LoVo (cell line): ENCODE data around the gene CAPN10.

Experiments
- DNase-seq: peaks from one replicate; pipeline ENCODE4 v3.0.0-alpha.2; 2016; ENCODE audit warnings: low spot score

Gene CAPN10

GRCh38 chr2:240564561-240565332 lies 21.8 kb upstream of the CAPN10 start:
- DNase-seq, result no peak

GRCh38 chr2:240565333-240566202 lies 21.0 kb upstream of the CAPN10 start:
- peak; percentile 93 for DNase-seq

- DNase-seq, result peak; percentile 91
Observed at GRCh38 chr2:240566203-240567136, 20.1 kb upstream of the CAPN10 start.

GRCh38 chr2:240567137-240567871 lies 19.2 kb upstream of the CAPN10 start:
- no peak for DNase-seq

DNA sequence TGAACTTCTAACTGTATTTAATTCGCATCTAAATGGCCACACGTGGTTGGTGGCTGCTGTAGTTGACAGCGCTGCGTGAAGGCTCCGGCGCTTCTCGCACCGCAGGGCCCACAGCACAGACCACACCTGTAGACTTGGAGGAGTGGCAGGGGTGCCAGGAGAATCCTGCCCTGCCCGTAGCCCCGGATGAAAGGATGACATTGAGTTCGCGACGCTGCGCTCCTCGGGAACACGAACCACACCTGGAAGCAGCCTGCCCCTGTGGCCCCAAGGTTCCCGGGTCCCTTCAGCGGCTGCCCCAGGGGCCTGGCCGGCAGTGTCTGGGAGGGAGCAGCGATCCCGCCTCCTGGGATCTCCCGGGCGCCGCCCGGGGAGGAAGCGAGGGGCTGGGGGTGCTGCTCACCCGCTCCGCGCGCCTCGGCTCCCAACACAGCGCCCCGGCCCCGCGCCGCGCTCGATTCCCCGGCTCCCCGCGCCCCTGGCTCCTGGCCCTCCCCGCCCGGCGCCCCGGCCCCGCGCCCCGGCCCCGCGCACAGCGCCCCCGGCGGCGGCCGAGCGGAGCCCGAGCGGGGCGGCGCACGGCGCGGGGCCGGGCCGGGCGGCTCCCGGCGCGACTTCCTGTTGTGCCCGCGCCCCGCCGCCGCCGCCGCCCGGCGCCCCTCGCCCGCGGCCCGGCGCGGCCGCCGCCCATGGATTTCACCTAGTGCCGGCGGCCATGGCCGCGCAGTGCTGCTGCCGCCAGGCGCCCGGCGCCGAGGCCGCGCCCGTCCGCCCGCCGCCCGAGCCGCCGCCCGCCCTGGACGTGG lies 18.5 kb upstream of the CAPN10 start, which contains the start of gene RNPEPL1:
RNPEPL1 (plus strand) TSS at position 613 of the 806 bp plus-strand sequence; CDS start at position 716, 103 bp downstream.
- DNase-seq, result peak; percentile 48

- peak; percentile 61 for DNase-seq
Observed at GRCh38 chr2:240568678-240569522, 17.6 kb upstream of the CAPN10 start.

GRCh38 chr2:240569523-240569997 lies 17.0 kb upstream of the CAPN10 start:
- no peak for DNase-seq

GRCh38 chr2:240569998-240570530 lies 16.5 kb upstream of the CAPN10 start:
- no peak for DNase-seq

GRCh38 chr2:240570531-240571313 lies 15.8 kb upstream of the CAPN10 start:
- DNase-seq, result no peak

DNA sequence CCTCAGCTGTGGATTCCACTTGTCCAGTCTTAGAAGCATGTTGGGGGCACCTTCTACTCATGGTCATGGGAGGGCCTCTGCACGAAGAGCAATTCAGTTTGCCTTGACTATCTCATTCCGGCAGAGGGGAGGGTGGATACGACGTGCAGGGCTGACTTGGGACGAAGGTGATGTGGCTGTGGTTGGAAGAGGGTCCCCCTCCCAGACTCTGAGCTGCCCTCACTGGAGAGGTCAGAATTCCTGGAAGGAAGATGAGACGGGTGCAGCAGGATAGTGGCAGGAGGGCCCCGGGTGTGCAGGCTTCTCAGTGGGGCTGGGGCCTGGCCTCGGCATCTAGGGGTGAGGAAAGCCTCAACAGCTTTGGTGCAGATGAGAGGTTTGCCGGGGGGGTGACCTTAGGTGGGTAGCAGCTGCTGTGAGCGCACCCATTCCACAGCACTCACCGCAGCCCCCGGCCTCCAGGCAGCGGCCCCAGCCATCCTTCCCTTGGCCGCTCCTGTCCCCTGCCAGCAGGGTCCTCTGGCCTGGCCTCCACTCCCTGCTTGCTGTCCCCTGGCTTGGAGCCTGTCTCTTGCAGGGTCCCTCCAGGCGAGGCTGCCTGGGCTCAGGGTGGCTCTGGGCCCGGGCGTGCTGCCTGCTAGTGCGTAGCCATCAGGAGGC lies 15.1 kb upstream of the CAPN10 start:
- no peak for DNase-seq

- no peak for DNase-seq
Observed at GRCh38 chr2:240572141-240573031, 14.1 kb upstream of the CAPN10 start.

GRCh38 chr2:240573071-240573515 lies 13.4 kb upstream of the CAPN10 start:
- DNase-seq, result no peak

DNA sequence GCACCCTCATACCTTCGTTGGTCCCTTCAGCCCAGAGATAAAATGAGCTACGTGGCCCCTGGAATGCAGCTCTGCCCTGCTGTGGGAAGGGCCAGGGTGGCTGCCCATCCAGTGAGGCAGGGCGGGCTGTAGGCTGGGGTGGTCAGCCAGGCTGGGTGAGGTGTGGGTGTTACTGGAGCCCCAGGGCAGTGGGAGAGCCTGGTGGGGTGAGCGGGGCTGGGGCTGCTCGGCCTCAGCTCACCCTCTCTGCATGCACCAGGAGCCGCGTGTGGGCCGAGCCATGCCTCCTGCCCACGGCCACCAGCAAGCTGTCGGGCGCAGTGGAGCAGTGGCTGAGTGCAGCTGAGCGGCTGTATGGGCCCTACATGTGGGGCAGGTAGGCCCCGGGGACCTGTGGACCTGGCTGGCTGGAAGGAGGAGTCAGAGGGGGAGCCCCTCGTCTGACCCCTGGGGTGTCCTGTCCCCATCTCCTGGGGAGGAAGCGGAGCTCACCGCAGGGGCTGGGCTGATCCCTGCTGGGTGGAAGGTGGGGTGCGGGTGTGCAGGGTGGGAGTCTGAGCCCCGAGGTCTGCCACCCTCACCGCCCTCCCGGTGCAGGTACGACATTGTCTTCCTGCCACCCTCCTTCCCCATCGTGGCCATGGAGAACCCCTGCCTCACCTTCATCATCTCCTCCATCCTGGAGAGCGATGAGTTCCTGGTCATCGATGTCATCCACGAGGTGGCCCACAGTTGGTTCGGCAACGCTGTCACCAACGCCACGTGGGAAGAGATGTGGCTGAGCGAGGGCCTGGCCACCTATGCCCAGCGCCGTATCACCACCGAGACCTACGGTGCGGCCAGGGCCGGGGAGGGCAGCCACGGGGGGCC lies 12.8 kb upstream of the CAPN10 start:
- DNase-seq, result no peak

DNA sequence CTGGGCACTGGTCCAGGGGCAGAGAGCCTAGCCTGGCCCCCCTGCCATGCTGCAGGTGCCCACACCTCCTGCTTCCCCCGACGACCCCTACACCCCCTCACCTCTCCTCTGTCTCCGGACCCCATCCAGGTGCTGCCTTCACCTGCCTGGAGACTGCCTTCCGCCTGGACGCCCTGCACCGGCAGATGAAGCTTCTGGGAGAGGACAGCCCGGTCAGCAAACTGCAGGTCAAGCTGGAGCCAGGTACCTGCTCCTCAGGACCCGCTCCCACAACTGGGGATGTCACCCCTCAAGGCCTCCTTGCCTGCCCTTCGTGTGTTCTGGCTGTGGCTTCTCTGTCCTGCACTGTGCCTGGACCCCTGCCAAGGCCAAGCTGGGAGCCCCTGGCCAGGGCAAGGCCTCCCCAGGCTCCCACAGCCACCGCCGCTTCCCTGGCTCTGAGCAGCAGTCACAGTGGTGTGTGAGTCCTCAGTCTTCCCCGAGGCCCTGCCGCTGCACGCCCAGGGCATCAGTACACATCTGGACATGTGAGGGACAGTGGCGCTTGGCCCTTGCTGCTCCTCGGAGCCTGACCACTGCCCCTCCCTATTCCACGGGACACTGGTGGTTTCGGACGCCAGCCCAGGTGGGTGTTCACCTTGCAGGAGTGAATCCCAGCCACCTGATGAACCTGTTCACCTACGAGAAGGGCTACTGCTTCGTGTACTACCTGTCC lies 12.0 kb upstream of the CAPN10 start:
- DNase-seq, result no peak
